Prostate gland (tissue), 2 donors: ENCODE results near the gene TNXB. TPM values are rescaled to one million over a fixed set of nuclear protein-coding genes. Genes with fewer than 3 reads are reported as not detected.

Experiments used
- small RNA-seq, 2 donors: library from RNA; depleted of rRNA; stranded (forward); fragments of <200 nt; gene quantifications; one replicate each; pipeline ENCODE3, GENCODE V24; 2016
- total RNA-seq, 2 donors: library from RNA; depleted of rRNA; stranded (reverse); fragments of >200 nt; gene quantifications; one replicate each; pipeline ENCODE4 v1.1.0, GENCODE V29; 2016

Gene TNXB
- total RNA-seq, 2 donors from 2014 or later: 18.5 to 29.1 TPM

Small RNA genes lying within 50 kb of the gene (small RNA-seq; reads per million reads assigned to genes)
- 0 to 0.10 reads per million in 2 donors for gene RNA5SP206

Other genes starting within 250 kb of the TNXB start
- gene NEU1, start 246.5 kb downstream of the TNXB start, total RNA-seq: 100 to 1,000 TPM in 1 of 2 donors, 10 to 100 TPM in 1; 88.4 to 117 TPM
- 100 to 1,000 TPM; 125 to 332 TPM for gene SLC44A4, start 230.3 kb downstream of the TNXB start, total RNA-seq
- 10 to 100 TPM; 53.6 to 92.8 TPM for gene EHMT2, start 211.6 kb downstream of the TNXB start, total RNA-seq
- 1 to 10 TPM; 3.8 to 4.1 TPM for gene ZBTB12, start 207.3 kb downstream of the TNXB start, total RNA-seq
- gene C2, start 181.6 kb downstream of the TNXB start, total RNA-seq: 10 to 100 TPM in 1 of 2 donors, 1 to 10 TPM in 1; 7.9 to 16.0 TPM
- 10 to 100 TPM; 32.1 to 48.6 TPM for gene CFB, start 163.2 kb downstream of the TNXB start, total RNA-seq
- 10 to 100 TPM; 88.9 to 94.0 TPM for gene NELFE, start 150.4 kb downstream of the TNXB start, total RNA-seq
- 10 to 100 TPM; 34.8 to 66.2 TPM for gene SKIC2, start 150.2 kb downstream of the TNXB start, total RNA-seq
- 10 to 100 TPM; 21.9 to 36.0 TPM for gene DXO, start 137.2 kb downstream of the TNXB start, total RNA-seq
- gene C4A, start 127.3 kb downstream of the TNXB start, total RNA-seq: 100 to 1,000 TPM in 1 of 2 donors, 10 to 100 TPM in 1; 32.8 to 196 TPM
- 100 to 1,000 TPM in 1 of 2 donors, 10 to 100 TPM in 1; 49.2 to 137 TPM for gene C4B, start 94.5 kb downstream of the TNXB start, total RNA-seq
- gene CYP21A2, start 70.9 kb downstream of the TNXB start, total RNA-seq: 1 to 10 TPM in 1 of 2 donors, under 1 TPM in 1; 0.59 to 2.7 TPM
- gene ATF6B, start 18.9 kb upstream of the TNXB start, total RNA-seq: 100 to 1,000 TPM in 1 of 2 donors, 10 to 100 TPM in 1; 70.6 to 132 TPM
- 1 to 10 TPM; 3.6 to 6.9 TPM for gene FKBPL, start 20.9 kb upstream of the TNXB start, total RNA-seq
- gene PRRT1, start 42.6 kb upstream of the TNXB start, total RNA-seq: 1 to 10 TPM in 1 of 2 donors, under 1 TPM in 1; 0.64 to 7.2 TPM
- 10 to 100 TPM; 18.6 to 32.9 TPM for gene PPT2, start 44.8 kb upstream of the TNXB start, total RNA-seq
- gene EGFL8, start 55.3 kb upstream of the TNXB start, total RNA-seq: 10 to 100 TPM; 12.2 to 19.5 TPM
- 100 to 1,000 TPM in 1 of 2 donors, 10 to 100 TPM in 1; 52.6 to 113 TPM for gene AGPAT1, start 66.7 kb upstream of the TNXB start, total RNA-seq
- 100 to 1,000 TPM in 1 of 2 donors, 10 to 100 TPM in 1; 98.6 to 129 TPM for gene RNF5, start 69.1 kb upstream of the TNXB start, total RNA-seq
- gene AGER, start 74.9 kb upstream of the TNXB start, total RNA-seq: 1 to 10 TPM; 3.3 to 3.8 TPM
- 100 to 1,000 TPM in 1 of 2 donors, 10 to 100 TPM in 1; 61.5 to 102 TPM for gene PBX2, start 80.9 kb upstream of the TNXB start, total RNA-seq
- 1 to 10 TPM; 5.1 to 5.9 TPM for gene GPSM3, start 83.3 kb upstream of the TNXB start, total RNA-seq
- 10 to 100 TPM; 14.6 to 18.2 TPM for gene NOTCH4, start 114.7 kb upstream of the TNXB start, total RNA-seq